Activated T-cell treated with anti-CD3 and anti-CD28 coated beads for 48 hours (primary cell): ENCODE results near the gene ILF3.

ENCODE experiments used
- DNase-seq: peaks from one replicate; pipeline ENCODE4 v3.0.0-alpha.2; 2020; ENCODE audit warnings: low read depth

The ILF3 gene

DNA sequence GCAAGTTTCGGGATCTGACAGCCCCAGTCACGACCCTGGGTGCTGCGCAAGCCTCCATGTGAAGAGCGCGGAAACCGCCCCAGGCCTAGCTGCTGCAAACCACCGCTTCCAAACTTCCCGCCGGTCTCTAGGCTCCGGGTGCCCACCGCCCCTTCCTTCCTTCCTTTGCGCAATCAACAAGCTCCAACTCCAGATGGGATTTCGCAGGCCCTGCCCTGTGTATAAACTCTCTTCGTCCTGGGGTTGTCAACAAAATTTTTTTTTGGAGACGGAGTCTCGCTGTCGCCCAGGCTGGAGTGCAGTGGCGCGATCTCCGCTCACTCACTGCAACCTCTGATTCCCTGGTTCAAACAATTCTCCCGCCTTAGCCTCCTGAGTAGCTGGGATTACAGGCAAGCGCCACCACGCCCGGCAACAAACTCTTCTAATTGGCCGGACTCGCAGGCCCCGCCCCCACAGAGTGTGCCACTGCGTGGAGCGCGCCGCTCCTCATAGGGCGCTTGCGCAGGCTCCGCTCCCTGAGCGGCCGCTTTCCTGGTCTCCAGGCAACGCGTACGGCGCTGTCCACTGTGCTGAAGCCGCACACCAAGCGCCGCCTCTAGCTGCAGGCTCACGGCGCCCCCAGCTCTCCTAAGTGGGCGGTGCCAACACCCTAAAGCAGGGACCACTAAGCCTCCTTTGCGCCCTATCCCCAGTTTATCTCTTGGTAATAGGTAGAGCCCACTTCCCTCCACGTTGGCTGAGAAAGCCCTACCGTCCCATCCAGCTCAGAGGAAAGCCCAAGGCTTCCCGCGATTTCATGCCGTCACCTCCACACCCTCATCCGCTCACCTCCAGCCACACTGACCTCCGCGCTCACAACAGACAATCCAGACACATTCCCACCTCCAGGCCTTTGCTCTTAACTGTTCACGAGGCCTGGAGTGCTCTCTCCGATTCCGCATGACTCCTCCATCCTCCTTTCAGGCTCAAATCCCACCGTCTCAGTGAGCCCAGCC is 41.6 kb downstream of the ILF3 start:
- peak; percentile 89 for DNase-seq

DNA sequence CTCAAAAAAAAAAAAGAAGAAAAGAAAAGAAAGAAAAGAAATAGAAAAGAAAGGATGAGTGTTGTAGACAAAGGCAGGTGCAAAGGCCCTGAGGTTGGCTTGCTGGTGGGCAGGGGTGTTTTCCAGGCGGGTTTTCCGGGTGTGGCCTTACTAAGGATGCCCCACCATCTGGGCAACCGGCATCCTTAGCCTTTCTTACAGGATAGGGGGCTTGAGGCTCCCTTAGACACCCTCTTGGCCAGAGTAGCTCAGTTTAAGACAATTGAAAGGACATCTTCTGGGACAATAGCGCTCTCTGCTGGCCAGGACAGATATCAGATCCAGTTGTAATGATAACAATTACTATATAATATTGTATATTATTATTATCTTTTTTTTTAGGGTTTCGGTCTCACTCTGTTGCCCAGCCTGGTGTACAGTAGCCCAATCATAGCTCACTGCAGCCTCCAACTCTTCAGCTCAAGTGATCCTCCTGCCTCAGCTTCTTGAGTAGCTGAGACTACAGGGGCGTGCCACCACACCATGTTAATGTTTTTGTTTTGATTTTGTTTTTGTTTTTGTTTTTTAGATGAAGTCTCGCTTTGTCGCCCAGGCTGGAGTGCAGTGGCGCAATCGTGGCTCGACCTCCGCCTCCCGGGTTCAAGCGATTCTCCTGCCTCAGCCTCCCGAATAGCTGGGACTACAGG is 45.6 kb downstream of the ILF3 start:
- DNase-seq, result peak; percentile 43

DNA sequence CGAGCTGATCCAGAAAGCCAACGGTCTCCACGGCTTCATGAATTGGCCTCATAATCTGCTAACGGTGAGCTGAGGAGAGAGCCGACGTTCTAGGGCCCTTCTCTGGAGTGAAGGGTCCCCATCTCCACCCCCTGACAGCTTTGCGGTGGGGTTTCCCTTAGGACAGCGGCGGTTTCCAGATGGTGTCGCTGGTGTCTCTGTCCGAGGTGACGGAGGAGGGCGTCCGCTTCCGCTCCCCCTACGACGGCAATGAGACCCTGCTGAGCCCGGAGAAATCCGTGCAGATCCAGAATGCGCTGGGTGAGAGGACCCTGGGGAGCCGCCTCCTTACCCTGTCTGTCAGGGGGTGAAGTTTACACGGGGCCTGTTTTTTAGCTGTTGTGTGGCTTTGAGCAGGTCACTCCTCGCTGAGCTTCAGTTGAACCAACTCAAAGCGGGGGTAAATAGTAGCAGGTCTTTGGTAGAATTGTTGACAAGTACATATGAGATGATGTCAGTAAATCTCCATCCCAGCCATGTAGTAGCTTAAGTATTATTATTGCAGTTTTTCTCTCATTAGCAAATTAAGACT is 47.9 kb downstream of the ILF3 start:
- no peak for DNase-seq

DNA sequence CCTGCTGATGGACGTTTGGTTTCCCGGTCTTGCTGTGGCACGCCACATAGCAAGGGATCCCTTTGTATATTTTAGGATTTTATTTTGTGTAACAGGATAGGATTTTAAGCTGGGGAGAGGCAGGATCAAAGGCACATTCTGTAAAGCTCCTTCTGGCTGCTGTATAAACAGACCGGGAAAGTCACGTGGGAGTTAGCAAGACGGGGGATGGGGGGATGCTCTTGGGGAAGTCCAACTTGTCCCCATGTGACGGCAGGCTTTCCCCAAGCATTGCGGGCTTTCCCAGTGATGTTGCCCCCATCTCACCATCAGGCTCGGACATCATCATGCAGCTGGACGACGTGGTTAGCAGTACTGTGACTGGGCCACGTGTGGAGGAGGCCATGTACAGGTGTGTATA is 52.8 kb downstream of the ILF3 start:
- DNase-seq, result no peak

DNA sequence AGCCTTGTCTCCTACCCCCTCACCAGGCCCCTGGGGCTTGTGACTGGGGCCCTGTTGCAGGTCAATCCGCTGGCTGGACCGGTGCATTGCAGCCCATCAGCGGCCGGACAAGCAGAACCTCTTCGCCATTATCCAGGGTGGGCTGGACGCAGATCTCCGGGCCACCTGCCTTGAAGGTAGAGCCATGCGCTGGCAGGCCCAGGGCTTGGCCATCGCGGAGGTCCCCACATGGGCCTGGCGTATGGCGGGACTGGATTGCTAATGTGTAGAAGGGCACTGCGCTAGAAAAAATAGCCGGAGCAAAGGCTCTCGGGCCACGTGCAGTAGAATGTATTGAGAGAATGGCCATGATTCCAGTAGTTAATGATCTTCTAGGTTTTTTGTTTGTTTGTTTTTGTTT is 53.3 kb downstream of the ILF3 start:
- no peak for DNase-seq

DNA sequence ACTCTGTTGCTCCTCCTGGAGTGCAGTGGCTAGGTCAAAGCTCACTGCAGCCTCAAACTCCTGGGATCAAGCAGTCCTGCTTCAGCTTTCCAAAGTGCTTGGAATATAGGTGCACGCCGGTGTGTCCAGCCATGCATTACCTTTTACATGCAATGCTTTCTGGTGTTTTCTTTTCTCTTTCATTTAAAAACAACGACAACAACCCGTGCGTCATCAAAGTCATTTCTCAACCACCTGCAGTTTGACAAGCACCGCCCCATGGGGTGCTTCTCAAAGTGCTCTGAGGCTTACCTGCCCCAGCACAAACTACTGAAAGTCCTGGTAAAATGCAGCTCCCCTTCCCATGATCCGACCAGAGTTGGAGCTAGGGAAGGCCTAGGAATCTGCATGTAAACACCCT is 54.1 kb downstream of the ILF3 start:
- DNase-seq, result no peak

DNA sequence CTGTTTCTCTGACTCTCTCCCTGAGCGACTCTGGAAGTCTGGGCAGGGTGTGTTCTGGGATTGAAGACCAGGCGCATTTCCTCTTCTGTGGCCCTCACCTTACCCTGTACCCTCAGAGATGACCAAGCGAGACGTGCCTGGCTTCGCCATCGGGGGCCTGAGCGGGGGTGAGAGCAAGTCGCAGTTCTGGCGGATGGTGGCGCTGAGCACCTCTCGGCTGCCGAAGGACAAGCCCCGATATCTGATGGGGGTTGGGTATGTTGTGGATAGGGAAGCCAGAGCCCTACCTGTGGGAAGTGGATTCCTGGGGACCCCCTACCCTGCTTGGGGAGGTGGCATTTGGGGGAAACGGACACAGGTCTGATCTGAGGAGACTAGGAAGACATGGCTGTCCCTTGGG is 57.9 kb downstream of the ILF3 start:
- no peak for DNase-seq

DNA sequence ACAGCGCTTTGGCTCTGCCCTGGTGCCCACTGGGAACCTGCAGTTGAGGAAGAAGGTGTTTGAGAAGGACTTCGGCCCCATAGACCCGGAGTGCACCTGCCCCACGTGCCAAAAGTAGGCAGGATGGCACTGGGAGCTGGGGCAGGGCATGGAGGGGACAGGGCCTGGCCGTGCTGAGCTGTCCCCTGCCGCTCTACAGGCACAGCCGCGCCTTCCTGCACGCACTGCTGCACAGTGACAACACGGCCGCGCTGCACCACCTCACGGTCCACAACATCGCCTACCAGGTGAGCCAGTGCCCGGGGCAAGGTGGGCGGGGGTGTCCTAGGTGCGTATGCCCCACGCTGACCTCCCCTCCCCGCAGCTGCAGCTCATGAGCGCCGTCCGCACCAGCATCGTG is 58.6 kb downstream of the ILF3 start:
- DNase-seq, result no peak

DNA sequence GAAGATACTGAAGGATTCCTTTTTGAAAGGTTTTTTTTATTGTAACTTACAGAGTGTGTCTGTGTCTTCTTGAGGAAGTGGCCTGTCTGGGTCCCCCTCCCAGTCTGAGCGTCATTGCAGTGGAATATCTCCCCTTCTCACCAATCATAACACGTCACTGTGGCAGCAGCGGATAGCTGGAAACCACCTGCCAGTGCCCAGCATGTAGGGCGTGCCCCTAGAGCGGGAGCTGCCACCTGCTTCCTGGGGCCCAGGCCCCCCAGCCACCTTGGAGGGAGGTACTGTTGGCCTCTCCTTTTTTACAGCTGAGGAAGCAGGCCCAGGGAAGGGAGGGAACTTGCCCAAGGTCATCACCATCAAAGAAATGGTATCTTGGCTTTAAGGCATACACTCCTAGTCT is 59.2 kb downstream of the ILF3 start:
- no peak for DNase-seq

DNA sequence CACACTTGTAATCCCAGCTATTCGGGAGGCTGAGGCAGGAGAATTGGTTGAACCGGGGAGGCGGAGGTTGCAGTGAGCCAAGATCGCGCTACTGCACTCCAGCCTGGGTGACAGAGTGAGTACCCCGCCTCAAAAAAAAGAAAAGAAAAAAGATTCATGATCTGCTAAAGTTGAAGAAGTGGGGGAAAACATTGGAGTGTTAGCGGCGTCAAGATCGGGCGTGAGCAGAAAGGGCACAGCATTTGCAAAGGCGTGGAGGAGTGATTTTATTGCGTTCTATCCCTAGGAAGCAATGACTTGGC is 62.9 kb downstream of the ILF3 start:
- DNase-seq, result no peak

DNA sequence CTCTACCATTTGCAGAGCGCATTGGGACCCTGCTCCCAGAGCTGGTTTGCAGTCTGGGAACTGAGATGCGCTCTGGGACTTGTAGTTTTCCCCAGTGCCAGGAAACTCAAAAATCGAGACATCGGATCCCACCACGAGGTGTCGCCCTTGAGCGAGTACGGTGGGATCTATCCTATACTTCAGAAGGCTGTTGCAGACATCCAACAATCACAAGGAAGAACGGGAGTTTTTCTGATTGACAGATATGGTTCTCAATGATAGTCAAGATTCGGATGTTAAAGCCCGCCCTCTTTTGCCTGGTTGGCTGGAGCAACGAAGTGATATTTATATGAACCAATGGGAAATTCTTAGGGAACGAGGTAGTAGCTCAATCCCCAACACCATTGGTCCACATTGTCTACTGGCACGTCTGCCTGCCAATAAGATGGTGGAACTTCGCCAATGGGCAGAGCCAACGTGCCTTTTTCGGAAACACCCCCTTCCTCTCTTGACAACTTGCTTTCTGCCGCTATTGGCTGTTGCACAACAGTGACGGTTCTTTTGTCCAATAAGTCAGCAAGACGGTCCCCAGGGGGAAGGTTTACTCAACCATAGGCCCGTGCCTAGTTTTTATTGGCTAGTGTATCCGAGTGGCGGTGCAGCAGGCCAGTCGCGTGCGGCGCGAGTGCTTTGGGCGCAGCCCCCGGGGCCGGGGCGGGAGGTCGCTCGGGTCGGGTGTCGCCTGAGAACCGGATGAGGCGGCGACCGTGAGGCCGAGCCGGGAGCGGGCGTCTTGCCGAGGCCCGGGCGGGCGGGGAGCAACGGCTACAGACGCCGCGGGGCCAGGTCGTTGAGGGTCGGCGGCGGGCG is 63.4 kb downstream of the ILF3 start, which contains the start of gene DNM2:
DNM2 (plus strand) TSS at position 724 of the 849 bp plus-strand sequence. CDS start 164 bp downstream, outside the sequence.
- DNase-seq, result peak; percentile 97

DNA sequence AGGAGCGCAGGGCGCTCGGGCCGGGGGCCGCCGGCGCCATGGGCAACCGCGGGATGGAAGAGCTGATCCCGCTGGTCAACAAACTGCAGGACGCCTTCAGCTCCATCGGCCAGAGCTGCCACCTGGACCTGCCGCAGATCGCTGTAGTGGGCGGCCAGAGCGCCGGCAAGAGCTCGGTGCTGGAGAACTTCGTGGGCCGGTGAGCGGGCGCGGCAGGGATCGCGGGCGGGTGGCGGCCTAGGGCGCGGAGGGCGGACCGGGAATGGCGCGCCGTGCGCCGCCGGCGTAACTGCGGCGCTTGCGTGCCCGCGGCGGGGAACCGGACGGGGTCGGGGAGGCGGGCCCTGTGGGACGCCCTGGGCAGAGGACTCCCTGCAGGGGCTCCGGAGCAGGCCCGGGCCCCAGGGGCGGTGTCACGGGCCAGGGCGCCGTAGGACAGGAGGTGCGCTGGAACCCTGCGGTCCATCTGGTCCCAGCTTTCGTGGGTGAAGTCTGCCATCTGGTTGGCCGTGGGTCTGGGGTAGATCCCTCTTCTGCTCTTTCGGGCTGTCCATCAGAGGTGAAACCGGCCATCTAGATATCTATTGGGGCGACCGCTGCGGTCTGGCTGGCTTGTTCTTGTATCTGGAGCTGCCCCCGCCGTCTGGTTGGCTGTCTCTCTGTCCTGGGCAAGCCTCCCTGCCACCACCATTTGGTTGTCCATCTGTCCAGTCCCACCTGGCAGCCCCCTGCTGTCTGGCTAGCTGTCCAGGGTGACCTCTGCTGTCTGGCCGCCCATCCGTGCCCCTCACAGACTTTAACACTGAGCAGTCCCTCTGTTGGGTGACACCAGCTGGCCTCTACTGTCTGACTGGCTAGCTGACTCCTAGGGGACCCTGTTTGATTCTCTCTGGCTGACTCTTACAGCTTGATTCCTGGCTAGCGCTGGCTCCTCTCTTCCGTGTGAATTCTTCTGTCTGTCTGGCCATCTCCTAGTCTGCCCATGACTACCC is 64.4 kb downstream of the ILF3 start:
- DNase-seq, result peak; percentile 60

DNA sequence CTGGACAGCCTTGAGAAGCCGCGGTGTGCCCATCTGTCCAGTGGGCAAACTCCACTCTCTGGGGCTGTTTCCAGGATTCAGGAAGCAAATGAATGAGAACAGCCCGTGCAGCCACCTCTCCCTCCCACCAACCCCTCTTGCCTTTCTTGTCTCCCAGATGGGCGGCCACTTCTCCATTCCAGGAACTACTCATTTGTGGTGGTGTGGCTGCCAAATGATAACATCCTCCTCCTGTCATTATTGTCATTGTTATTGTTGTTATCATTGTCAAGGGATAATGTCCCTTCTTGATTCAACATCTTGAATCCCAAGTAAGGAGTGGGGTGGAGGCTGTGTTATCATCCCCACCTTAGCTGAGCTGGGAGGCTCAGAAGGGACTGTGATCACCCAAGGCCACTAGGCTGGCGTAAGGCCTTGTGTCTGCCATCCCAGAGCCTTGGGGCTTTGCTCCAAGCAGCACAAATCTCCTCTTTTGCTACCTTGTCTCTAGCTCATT is 65.4 kb downstream of the ILF3 start:
- DNase-seq, result no peak

DNA sequence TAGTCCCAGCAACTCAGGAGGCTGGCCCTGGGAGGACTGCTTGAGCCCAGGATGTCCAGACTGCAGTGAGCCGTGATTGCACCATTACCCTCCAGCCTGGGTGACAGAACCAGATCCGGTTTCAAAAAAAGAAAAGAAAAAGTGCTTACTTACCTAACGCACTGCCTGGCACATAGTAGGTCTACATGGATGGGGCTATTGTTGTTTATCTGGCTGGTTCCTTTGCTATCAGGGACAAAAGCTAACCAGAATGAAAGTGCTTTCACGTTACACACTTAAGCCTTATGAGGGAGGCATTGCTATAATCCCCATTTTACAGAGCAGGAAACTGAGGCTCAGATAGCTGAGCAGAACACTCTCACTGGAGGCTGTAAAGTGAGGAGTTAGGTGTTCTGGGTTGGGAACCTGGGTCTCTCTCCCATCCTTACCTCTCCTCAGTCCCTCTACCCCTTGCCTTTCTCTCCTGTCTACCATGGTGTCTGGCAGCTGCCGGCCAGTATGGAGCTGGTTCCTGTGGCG is 66.5 kb downstream of the ILF3 start:
- no peak for DNase-seq

DNA sequence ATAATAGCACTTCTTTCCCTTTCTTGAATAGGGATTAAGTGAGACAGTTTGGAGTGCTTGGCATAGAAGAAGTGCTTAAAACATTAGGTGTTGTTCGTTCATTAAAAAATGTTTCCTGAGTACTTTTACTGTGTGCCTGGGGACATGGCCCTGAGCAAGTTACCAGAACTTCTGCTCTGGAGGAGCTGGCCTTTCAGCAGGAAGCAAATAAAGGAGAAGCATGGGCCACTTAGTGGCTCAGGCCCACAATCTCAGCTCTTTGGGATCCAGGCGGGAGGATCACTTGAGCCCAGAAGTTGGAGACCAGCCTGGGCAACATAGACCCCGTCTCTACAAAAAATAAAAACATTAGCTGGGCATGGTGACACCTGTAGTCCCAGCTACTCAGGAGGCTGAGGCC is 69.4 kb downstream of the ILF3 start:
- DNase-seq, result no peak

DNA sequence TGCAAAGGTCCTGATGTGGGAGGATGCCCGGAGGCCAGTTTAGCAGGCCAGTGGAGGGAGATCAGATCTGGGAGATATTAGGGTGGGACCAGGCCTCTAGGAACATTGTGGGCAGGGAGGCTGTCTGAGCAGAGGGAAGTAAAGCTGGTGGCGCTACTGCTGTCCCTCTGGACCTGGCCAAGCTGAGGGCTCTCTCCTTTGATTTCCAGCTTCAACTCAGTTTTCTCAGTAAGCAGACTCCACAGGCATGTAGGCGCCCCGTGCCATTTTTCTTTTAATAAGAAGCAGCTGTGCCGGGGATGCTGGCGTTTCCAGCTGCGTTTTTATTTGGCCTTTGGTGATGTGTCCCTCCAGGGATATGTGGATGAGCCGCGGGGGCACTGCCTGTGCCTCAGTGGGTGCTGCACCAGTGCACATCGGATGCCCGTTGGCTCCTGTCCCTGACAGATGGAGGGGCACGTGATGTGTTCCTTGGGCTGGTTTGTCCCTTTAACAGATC is 70.5 kb downstream of the ILF3 start:
- DNase-seq, result no peak

DNA sequence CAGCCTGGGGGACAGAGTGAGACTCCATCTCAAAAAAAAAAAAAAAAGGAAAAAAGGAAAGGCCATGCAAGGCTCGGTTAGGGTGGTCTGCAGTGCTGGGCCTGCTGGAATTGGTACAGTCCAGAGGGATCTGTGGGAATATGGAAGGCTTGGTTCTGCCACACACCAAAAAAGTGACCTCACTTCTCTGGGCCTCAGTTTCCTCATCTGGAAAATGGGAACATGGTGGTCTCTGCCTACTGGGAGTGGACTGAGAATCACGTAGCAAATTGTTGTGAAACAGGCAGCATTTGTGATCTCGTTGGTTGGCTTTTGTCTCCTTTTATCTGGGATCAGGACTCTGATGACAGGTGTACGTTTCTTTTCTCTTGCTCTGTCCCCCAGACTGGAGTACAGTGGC is 71.3 kb downstream of the ILF3 start:
- no peak for DNase-seq

DNA sequence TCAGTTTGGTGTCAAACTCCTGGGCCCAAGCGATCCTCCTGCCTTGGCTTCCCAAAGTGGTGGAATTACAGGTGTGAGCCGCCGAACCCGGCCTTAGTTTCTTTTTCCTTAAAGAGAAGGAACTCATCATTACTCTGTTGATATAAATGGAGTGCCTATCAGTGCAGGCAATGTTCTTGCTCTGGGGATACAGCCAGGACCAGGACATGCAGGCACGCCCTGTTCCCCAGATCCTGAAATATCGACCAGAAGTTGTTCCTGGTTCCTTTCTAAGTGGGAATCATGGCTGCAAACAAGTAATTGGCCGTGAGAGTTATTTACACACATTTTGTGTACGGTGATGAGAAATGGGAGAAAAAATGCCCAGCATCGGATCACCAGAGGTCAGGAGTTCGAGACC is 72.1 kb downstream of the ILF3 start:
- DNase-seq, result no peak

DNA sequence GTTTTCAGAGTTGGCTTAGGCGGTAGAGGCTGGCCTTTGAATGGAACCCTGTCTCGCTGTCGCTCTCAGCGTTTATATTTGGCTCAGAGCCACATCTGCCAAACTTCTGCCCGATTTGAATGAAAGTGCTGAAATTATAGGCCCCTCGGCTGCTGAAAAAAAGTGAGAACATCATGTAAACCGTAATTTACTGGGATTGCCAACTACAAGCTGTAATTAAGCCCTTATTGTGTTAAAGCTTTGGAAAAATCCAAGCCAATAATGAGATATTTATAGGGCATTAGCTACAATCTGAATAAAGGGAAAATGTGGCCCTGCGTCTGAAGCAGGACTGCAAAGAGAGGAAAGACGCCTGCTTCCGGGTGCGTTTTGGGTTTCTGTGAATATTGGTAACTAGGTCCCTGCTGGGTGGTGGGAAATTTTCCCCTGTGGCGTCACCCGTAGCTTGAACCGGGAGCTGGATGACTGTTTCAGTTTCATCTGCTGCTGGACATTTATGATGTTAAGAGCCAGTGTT is 73.6 kb downstream of the ILF3 start:
- no peak for DNase-seq

DNA sequence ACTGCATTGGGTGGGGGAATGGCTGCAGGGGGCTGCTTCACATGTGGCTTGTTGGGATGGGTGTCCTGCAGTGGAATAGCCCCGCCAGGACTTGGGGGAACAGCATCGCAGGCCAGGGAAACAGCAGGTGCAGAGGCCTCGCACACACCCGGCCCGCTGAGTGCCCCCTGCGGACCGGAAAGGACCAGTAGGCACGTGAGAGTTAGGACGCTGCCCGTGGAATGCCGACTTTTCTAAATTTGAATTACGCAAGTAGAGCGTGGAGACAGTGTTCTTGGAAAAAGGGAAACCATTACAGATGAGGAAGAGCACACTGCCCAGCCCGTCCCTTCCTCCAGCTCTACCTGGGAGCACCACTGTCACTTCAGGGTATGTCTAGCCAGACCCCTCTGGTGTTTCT is 75.3 kb downstream of the ILF3 start:
- DNase-seq, result no peak
